Omental fat pad (tissue), 4 donors: ENCODE measurements around the gene BLTP2. TPM values are rescaled to one million over a fixed set of nuclear protein-coding genes. Genes with fewer than 3 reads are reported as not detected.

ENCODE experiments used
- ATAC-seq: fragments of 150-250 bp; one replicate; pipeline ENCODE4 v1.9.1; 2016; ENCODE audit warnings: mild to moderate bottlenecking, moderate library complexity; ENCODE audit not compliant: low FRiP score
- DNase-seq: peaks from one replicate; pipeline ENCODE4 v3.0.0-alpha.2; 2019; ENCODE audit warnings: low spot score
- total RNA-seq, 4 donors: library from RNA; depleted of rRNA; stranded (reverse); fragments of >200 nt; gene quantifications; one replicate each; pipeline ENCODE4 v1.1.0, GENCODE V29; 2016
- TF ChIP-seq, protein P1 (sequence below), 3 donors: fragments of 450-650 bp; IDR thresholded peaks; one replicate each; pipeline ENCODE4 v1.5.1; 2016 to 2017; ENCODE audit warnings: antibody characterized with exemption in 3 of 3, mild to moderate bottlenecking in 3 of 3, moderate library complexity in 2 of 3

Gene BLTP2
- total RNA-seq, 4 donors from 2014 or later: 113 to 141 (median 121) TPM

DNA sequence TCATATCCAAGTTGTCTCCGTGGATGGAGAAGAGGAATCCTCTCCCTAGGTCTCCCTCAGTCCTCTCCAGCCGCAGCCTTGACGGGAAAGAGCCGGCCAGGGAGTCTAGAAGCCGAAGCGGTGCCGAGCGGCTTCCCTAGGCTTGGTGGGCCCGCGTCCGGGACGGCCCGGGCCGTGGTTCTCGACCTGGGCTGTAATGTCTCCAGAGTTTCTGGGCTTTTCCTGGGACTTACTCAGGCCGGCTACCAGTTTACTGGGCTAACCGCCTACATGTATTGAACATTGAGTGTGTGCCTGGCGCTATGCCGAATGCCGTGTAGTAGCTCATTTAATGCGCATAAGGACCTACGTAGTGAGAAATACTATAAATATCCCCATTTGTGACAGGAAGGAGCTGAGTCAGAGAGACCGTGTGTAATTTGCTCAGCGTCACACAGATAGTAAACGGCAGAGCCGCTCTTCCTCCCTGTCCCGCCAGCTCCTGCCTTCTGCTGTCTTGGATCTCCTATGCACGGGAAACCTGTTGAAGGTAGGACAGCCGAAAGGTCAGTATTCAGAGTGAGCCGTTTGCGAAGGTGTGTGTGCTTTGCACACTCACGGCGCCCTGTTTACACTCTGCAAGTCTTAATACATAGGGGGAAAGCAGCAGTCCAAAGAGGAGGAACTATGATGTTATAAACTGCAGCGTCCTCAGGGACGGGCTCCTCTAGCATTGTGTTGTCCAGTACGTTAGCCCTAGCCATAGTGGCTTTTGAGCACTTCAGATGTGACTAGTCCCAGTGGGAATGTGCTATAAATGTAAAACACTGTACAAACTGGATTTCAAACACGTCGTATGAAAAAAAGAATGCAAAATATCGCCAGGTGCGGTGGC is 45.4 kb downstream of the BLTP2 start:
- peak; percentile 77 for ATAC-seq
- TF ChIP-seq, protein P1, sequence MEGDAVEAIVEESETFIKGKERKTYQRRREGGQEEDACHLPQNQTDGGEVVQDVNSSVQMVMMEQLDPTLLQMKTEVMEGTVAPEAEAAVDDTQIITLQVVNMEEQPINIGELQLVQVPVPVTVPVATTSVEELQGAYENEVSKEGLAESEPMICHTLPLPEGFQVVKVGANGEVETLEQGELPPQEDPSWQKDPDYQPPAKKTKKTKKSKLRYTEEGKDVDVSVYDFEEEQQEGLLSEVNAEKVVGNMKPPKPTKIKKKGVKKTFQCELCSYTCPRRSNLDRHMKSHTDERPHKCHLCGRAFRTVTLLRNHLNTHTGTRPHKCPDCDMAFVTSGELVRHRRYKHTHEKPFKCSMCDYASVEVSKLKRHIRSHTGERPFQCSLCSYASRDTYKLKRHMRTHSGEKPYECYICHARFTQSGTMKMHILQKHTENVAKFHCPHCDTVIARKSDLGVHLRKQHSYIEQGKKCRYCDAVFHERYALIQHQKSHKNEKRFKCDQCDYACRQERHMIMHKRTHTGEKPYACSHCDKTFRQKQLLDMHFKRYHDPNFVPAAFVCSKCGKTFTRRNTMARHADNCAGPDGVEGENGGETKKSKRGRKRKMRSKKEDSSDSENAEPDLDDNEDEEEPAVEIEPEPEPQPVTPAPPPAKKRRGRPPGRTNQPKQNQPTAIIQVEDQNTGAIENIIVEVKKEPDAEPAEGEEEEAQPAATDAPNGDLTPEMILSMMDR (IDR thresholded peaks at IDR 0.05): no peak
- peak; percentile 85 for DNase-seq

DNA sequence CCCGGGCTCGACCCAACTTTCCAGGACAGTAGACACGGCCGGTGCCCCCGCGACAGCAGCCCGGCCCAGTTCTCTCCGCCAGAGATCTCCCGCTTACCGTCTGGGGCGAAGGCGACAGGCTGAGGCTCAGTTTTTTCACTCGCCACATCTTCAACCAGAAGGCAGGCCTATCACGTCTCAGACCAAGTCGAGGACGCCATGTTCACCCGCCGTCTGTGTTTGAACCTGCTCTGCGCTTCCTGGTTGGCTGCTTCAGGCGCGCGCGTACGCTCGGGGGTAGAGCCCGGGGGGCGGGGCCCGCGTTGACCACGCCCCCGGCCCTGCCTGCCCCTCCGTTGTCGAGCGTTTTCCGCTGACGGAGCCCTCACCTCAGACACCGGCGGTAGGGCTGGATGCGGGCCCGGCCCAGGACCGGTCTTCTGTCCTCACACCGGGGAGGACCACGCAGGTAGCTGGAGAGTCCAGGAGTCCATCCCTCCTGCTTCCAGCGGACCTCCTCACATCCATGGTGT is 46.1 kb downstream of the BLTP2 start, which contains the start of gene SPAG5:
Gene SPAG5 (minus strand): TSS at position 227 of the 512 bp plus-strand sequence. CDS start 79 bp downstream, at position 148.
- peak; percentile 84 for DNase-seq
- TF ChIP-seq, protein P1 (IDR thresholded peaks at IDR 0.05): no peak
- peak; percentile 99 for ATAC-seq

DNA sequence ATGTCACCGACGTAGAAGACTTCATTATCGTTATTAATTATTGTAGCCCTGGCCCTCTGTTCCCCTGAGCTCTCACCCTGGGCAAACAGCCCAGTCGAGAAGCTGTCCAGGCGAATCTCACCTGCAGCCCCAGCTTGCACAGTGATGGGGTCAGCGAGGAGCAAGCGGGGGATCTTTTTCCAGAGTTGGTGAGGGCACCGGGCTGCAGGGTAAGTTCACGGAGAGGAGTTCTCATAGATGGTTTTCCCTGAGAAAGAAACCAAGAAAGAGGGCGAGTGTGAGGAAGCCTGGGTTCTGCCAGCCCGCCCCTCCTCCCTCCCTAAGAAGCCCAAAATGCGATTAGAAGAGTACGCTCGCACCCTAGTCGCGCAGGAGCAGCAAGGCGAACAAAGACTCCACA is 46.6 kb downstream of the BLTP2 start:
- ATAC-seq: no peak
- TF ChIP-seq, protein P1 (IDR thresholded peaks at IDR 0.05): no peak
- no peak for DNase-seq

DNA sequence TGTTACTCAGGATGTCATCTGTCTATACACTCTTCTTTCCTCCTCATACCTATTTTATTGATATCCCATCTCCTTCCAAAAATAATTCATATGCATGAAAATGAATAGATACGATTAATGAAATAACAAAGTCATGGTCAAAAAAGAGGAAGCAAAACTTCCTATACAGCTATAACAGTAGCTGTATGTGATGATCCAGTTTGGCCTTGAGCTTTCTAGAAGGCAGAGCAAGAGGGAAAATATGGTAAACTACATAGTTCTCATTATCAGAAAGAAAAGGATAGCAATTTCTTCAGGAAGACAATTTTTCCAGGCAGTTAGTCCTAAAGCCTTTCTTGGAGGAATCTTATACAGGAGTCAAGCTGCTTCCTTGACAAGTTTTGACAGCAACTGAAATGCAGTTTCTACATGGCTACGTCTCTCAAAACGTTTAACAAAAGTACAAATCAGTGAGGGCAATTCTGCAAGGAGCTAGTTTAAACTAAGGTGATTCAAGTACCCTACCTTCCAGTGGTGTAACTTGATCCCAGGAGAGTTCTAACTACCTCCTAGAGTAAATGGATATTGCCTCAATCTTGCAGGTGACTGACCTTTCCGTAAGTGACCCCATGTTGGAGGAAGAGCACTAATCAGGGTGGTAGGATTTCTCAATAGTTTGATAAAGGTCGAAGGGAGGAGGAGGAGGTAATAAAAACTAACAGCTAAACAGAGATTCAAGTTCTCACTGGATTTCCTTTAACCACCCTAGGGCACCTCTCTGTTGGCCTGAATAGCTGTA is 47.2 kb downstream of the BLTP2 start:
- TF ChIP-seq, protein P1 (IDR thresholded peaks at IDR 0.05): no peak
- no peak for ATAC-seq
- DNase-seq: no peak

Other genes with a start within 250 kb of the BLTP2 start
- gene SLC46A1, start 238.9 kb downstream of the BLTP2 start, total RNA-seq: 10 to 100 TPM; 11.3 to 16.9 (median 12.9) TPM
- not detected for gene SLC13A2, start 171.5 kb downstream of the BLTP2 start, total RNA-seq
- gene FOXN1, start 138.8 kb downstream of the BLTP2 start, total RNA-seq: not detected
- 10 to 100 TPM; 16.8 to 32.6 (median 24.6) TPM for gene UNC119, start 92.5 kb downstream of the BLTP2 start, total RNA-seq
- gene PIGS, start 73.6 kb downstream of the BLTP2 start, total RNA-seq: 10 to 100 TPM; 33.1 to 55.5 (median 45.2) TPM
- gene ALDOC, start 68.3 kb downstream of the BLTP2 start, total RNA-seq: 10 to 100 TPM; 17.3 to 83.0 (median 33.6) TPM
- 10 to 100 TPM in 1 of 4 donors, 1 to 10 TPM in 2, under 1 TPM in 1; 0.50 to 12.0 (median 4.5) TPM for gene SPAG5, start 46.1 kb downstream of the BLTP2 start, total RNA-seq
- 10 to 100 TPM in 1 of 4 donors, 1 to 10 TPM in 3; 3.6 to 10.6 (median 8.0) TPM for gene RSKR, start 31.0 kb downstream of the BLTP2 start, total RNA-seq
- gene SDF2, start 16.7 kb upstream of the BLTP2 start, total RNA-seq: 10 to 100 TPM; 38.2 to 44.4 (median 41.5) TPM
- 10 to 100 TPM; 51.9 to 98.8 (median 63.1) TPM for gene SUPT6H, start 17.0 kb upstream of the BLTP2 start, total RNA-seq
- gene PROCA1, start 66.7 kb upstream of the BLTP2 start, total RNA-seq: 1 to 10 TPM; 1.2 to 6.0 (median 1.8) TPM
- gene RAB34, start 72.7 kb upstream of the BLTP2 start, total RNA-seq: 100 to 1,000 TPM in 2 of 4 donors, 10 to 100 TPM in 2; 90.4 to 112 (median 101) TPM
- 100 to 1,000 TPM; 568 to 719 (median 636) TPM for gene RPL23A, start 74.8 kb upstream of the BLTP2 start, total RNA-seq
- gene TLCD1, start 81.1 kb upstream of the BLTP2 start, total RNA-seq: 1 to 10 TPM in 3 of 4 donors, not detected in 1; 2.1 to 5.2 (median 3.6) TPM
- gene NEK8, start 83.6 kb upstream of the BLTP2 start, total RNA-seq: 1 to 10 TPM; 1.9 to 3.4 (median 2.5) TPM
- 10 to 100 TPM in 2 of 4 donors, 1 to 10 TPM in 2; 8.4 to 66.7 (median 30.7) TPM for gene TRAF4, start 98.9 kb upstream of the BLTP2 start, total RNA-seq
- gene FAM222B, start 197.6 kb upstream of the BLTP2 start, total RNA-seq: 10 to 100 TPM; 12.2 to 19.0 (median 14.0) TPM
- 10 to 100 TPM; 21.3 to 35.9 (median 27.8) TPM for gene ERAL1, start 209.9 kb upstream of the BLTP2 start, total RNA-seq